ENCODE measurements around the gene INO80.
"Not testable (repeated sequence)": the region's sequence is repeated elsewhere in the genome, so short reads cannot be mapped to it uniquely, and the experiment has no call there.

DNA sequence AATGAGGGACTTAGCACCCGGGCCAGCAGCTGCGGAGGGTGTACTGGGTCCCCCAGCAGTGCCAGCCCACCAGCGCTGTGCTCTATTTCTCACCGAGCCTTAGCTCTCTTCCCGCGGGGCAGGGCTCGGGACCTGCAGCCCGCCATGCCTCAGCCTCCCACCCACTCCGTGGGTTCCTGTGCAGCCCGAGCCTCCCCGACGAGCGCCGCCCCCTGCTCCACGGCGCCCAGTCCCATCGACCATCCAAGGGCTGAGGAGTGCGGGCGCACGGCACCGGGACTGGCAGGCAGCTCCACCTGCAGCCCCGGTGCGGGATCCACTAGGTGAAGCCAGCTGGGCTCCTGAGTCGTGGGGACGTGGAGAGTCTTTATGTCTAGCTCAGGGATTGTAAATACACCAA lies 154.3 kb downstream of the INO80 start:
- TF ChIP-seq, protein P1, sequence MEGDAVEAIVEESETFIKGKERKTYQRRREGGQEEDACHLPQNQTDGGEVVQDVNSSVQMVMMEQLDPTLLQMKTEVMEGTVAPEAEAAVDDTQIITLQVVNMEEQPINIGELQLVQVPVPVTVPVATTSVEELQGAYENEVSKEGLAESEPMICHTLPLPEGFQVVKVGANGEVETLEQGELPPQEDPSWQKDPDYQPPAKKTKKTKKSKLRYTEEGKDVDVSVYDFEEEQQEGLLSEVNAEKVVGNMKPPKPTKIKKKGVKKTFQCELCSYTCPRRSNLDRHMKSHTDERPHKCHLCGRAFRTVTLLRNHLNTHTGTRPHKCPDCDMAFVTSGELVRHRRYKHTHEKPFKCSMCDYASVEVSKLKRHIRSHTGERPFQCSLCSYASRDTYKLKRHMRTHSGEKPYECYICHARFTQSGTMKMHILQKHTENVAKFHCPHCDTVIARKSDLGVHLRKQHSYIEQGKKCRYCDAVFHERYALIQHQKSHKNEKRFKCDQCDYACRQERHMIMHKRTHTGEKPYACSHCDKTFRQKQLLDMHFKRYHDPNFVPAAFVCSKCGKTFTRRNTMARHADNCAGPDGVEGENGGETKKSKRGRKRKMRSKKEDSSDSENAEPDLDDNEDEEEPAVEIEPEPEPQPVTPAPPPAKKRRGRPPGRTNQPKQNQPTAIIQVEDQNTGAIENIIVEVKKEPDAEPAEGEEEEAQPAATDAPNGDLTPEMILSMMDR (conservative IDR thresholded peaks at IDR 0.05) = not testable (repeated sequence)
- not testable (repeated sequence) for TF ChIP-seq ZFX (IDR thresholded peaks at IDR 0.05)

All from C4-2B (cell line).